HCT116 (cell line): ENCODE measurements around the gene PHF11. TPM values are rescaled to one million over a fixed set of nuclear protein-coding genes. Genes with fewer than 3 reads are reported as not detected.

Experiments
- ATAC-seq: fragments of 200-7000 bp; cut with Tn5 transposase; 2 replicates; pipeline ENCODE4 v1.9.1; 2020; ENCODE audit warnings: mild to moderate bottlenecking, moderate library complexity
- BruUV-seq: library from RNA; stranded (reverse); fragments of 400-500 nt; replicated peaks from 2 replicates; lab custom pipeline; 2021; lab: Mats Ljungman, UMichigan
- CTCF ChIA-PET: fragments of 300-600 bp; sonication (Branson Sonifier 250); formaldehyde crosslinking; loops from one replicate; lab custom pipeline; 2021; ENCODE audit warnings: antibody characterized with exemption; lab: Charles Lee
- POLR2A ChIA-PET: fragments of 300-600, 350-600 bp; sonication (Branson Sonifier 250); formaldehyde crosslinking; loops from one replicate; lab custom pipeline; 2021; ENCODE audit warnings: antibody characterized with exemption; lab: Charles Lee
- RAD21 ChIA-PET, 2 experiments: fragments of 300-600 bp; sonication (Branson Sonifier 250); formaldehyde crosslinking; loops; one replicate each; lab custom pipeline; 2023; ENCODE audit warnings: low total read pairs in 2 of 2; ENCODE audit not compliant: uncharacterized antibody in 2 of 2, unreplicated experiment in 2 of 2, low non-redundant PET in 1 of 2; lab: Charles Lee
- DNase-seq: peaks from one replicate; pipeline ENCODE4 v3.0.0-alpha.2; 2010; ENCODE audit warnings: low read depth, low spot score
- H2AFZ ChIP-seq: fragments of 200-600 bp; shearing (Covaris generic), sonication (generic); 2 replicates; pipeline ENCODE4 v1.6.1; 2017; ENCODE audit warnings: low read depth, mixed run types, mixed read lengths, antibody characterized with exemption, low read length; ENCODE audit not compliant: poor library complexity, severe bottlenecking
- H3K27ac ChIP-seq: 2 replicates; pipeline ENCODE4 v1.5.1; 2012; ENCODE audit warnings: low read depth, low read length
- H3K27me3 ChIP-seq: fragments of 200-600 bp; sonication (generic); 2 replicates; pipeline ENCODE4 v1.6.1; 2016; ENCODE audit warnings: mixed run types, low read length, mixed read lengths; ENCODE audit not compliant: insufficient read depth
- H3K36me3 ChIP-seq, 2 experiments: fragments of 200-500 bp in 1 of 2; fragments of 200-600 bp in 1 of 2; sonication (Bioruptor generic) in 1 of 2; sonication (generic) in 1 of 2; 2 replicates each; pipeline versions ENCODE4 v1.5.1 to v1.6.1; 2014 to 2016; ENCODE audit warnings: low read length in 2 of 2, inconsistent platforms in 1 of 2, mixed read lengths in 1 of 2, mixed run types in 1 of 2; ENCODE audit not compliant: insufficient read depth in 2 of 2, control insufficient read depth in 1 of 2
- H3K4me1 ChIP-seq, 2 experiments: fragments of 200-600 bp in 1 of 2; sonication (generic) in 1 of 2; 2 replicates each; pipeline versions ENCODE4 v1.5.1 to v1.6.1; 2012 to 2017; ENCODE audit warnings: low read length in 2 of 2, inconsistent platforms in 1 of 2, mild to moderate bottlenecking in 1 of 2, mixed read lengths in 1 of 2, mixed run types in 1 of 2, moderate library complexity in 1 of 2; ENCODE audit not compliant: insufficient read depth in 2 of 2, control insufficient read depth in 1 of 2
- H3K4me2 ChIP-seq: fragments of 200-600 bp; sonication (generic); 2 replicates; pipeline ENCODE4 v1.6.1; 2017; ENCODE audit warnings: mixed run types, low read length, mixed read lengths
- H3K4me3 ChIP-seq, 2 experiments: fragments of 200-600 bp in 1 of 2; sonication (generic) in 1 of 2; replicated peaks in 1 of 2; 2 replicates each; pipeline ENCODE4 v1.5.1; 2011 to 2016; ENCODE audit warnings: low read length in 2 of 2, control low read depth in 1 of 2, low read depth in 1 of 2, mild to moderate bottlenecking in 1 of 2, mixed read lengths in 1 of 2, mixed run types in 1 of 2
- H3K79me2 ChIP-seq: fragments of 200-600 bp; sonication (generic); 2 replicates; pipeline ENCODE4 v1.6.1; 2017; ENCODE audit warnings: mild to moderate bottlenecking, mixed run types, low read length, moderate library complexity, mixed read lengths; ENCODE audit not compliant: insufficient read depth
- H3K9ac ChIP-seq: fragments of 200-600 bp; sonication (generic); 2 replicates; pipeline ENCODE4 v1.6.1; 2016; ENCODE audit warnings: low read length, mixed read lengths
- H3K9me2 ChIP-seq: fragments of 200-600 bp; sonication (generic), shearing (Covaris generic); 2 replicates; pipeline ENCODE4 v1.6.1; 2017; ENCODE audit warnings: mixed run types, mild to moderate bottlenecking, moderate library complexity; ENCODE audit not compliant: insufficient read depth
- H3K9me3 ChIP-seq, 2 experiments: fragments of 200-500 bp in 1 of 2; fragments of 200-600 bp in 1 of 2; sonication (Bioruptor generic) in 1 of 2; sonication (generic) in 1 of 2; 2 replicates each; pipeline ENCODE4 v1.6.1; 2014 to 2017; ENCODE audit warnings: low read length in 2 of 2, mixed read lengths in 2 of 2, inconsistent platforms in 1 of 2, low read depth in 1 of 2, mild to moderate bottlenecking in 1 of 2, mixed run types in 1 of 2, moderate library complexity in 1 of 2; ENCODE audit not compliant: control insufficient read depth in 1 of 2, insufficient read depth in 1 of 2
- H4K20me1 ChIP-seq: fragments of 200-600 bp; sonication (generic), shearing (Covaris generic); 2 replicates; pipeline ENCODE4 v1.6.1; 2017; ENCODE audit warnings: mixed run types, mild to moderate bottlenecking, moderate library complexity; ENCODE audit not compliant: insufficient read depth
- CBX3 ChIP-seq: IDR thresholded peaks from 2 replicates; pipeline ENCODE4 v1.6.1; 2012; ENCODE audit warnings: low read depth
- EGR1 ChIP-seq: IDR thresholded peaks from 2 replicates; pipeline ENCODE4 v1.6.1; 2012; ENCODE audit warnings: low read depth
- EZH2 ChIP-seq: fragments of 200-600 bp; sonication (generic); IDR thresholded peaks from 2 replicates; pipeline ENCODE4 v1.6.1; 2017; ENCODE audit warnings: antibody characterized with exemption, mixed run types
- EZH2phosphoT487 ChIP-seq: fragments of 200-600 bp; IDR thresholded peaks from 2 replicates; pipeline ENCODE4 v1.6.1; 2018; ENCODE audit warnings: antibody characterized with exemption, borderline replicate concordance
- SIN3A ChIP-seq: IDR thresholded peaks from 2 replicates; pipeline ENCODE4 v1.6.1; 2012; ENCODE audit warnings: low read depth
- SRF ChIP-seq: IDR thresholded peaks from 2 replicates; pipeline ENCODE4 v1.6.1; 2012; ENCODE audit warnings: low read depth
- YY1 ChIP-seq: IDR thresholded peaks from 2 replicates; pipeline ENCODE4 v1.6.1; 2011; ENCODE audit warnings: low read length, low read depth, moderate library complexity, mild to moderate bottlenecking; ENCODE audit not compliant: insufficient replicate concordance; ENCODE audit errors: extremely low read depth
- ZFX ChIP-seq: fragments of 450-650 bp; IDR thresholded peaks from 2 replicates; pipeline ENCODE4 v1.6.1; 2017
- ZNF274 ChIP-seq: fragments of 200-500 bp; sonication (Bioruptor generic); IDR thresholded peaks from 2 replicates; pipeline ENCODE4 v1.6.1; 2014; ENCODE audit warnings: mild to moderate bottlenecking, low read depth, low read length, inconsistent platforms
- intact Hi-C: fragments of 100-400 bp; cut with micrococcal nuclease; formaldehyde crosslinking; loops from 2 replicates; pipeline ENCODE4 v1.10.0; 2022
- total RNA-seq: library from RNA; stranded (reverse); gene quantifications from one replicate; pipeline ENCODE4 v1.2.1, GENCODE V29; 2021; ENCODE audit not compliant: unreplicated experiment
- TF ChIP-seq, protein P1 (sequence below): IDR thresholded peaks from 2 replicates; pipeline ENCODE4 v1.6.1; 2011; ENCODE audit warnings: mild to moderate bottlenecking, low read length, moderate library complexity; ENCODE audit not compliant: insufficient replicate concordance; ENCODE audit errors: extremely low read depth
- TF ChIP-seq, protein P2 (sequence below), 3 experiments: fragments of 200-600 bp in 1 of 3; sonication (generic) in 1 of 3; IDR thresholded peaks in 2 of 3; conservative IDR thresholded peaks in 1 of 3; 2 replicates each; pipeline ENCODE4 v1.5.1; 2012 to 2017; ENCODE audit warnings: low read depth in 2 of 3, low read length in 2 of 3, antibody characterized with exemption in 1 of 3, borderline replicate concordance in 1 of 3, control low read depth in 1 of 3, mild to moderate bottlenecking in 1 of 3, mixed read lengths in 1 of 3, mixed run types in 1 of 3, moderate library complexity in 1 of 3; ENCODE audit not compliant: insufficient read depth in 1 of 3
- TF ChIP-seq, protein P3 (sequence below): IDR thresholded peaks from 2 replicates; pipeline ENCODE4 v1.6.1; 2012

Gene PHF11
- total RNA-seq, 1 experiment from 2014 or later: 12.1 TPM

DNA sequence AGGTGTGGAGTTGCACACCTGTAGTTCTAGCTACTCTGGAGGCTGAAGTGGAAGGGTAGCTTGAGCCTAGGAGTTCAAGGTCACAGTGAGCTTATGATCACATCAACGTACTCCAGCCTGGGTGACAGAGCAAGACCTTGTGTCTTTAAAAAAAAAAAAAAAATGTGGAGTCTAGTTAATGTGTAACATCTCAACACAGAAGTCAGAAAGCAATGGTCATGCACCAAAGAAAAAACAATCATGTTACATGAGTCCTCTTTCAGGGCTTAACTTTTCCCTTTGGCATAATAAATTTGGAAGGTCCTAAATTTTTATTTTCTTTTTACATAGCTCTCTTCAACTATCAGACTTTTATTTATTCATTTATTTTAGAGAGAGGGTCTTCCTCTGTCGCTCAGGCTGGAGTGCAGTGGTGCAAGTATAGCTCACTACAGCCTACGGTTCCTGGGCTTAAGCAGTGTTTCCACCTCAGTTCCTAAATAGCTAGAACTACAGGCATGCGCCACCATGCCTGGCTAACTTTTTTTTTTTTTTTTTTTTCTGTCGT is 29.4 kb upstream of the PHF11 start:
- H3K9me3 ChIP-seq: no peaks in the 10 kb centered on the region; a peak in 2 of 4 replicates
- DNase-seq (no peak), ATAC-seq (no peak)
- intact Hi-C loops: no loop called here
- no peaks in the 10 kb centered on the region for H3K4me1 ChIP-seq
- H3K4me3 ChIP-seq: no peak overlapping the region
- no peaks in the 10 kb centered on the region for H3K79me2 ChIP-seq
- no peaks in the 10 kb centered on the region for H3K9me2 ChIP-seq
- no peaks in the 10 kb centered on the region for H3K27me3 ChIP-seq
- ChIA-PET CTCF (no interaction called here), POLR2A (interaction anchor here (1.5 kb wide), 1 partner anchor 30 kb away, joined by 3 read pairs; the partner anchor contains the start of gene PHF11), RAD21 (no interaction called here)
- BruUV-seq: no TSS peak
- H3K9ac ChIP-seq: no peak overlapping the region
- H4K20me1 ChIP-seq: no peaks in the 10 kb centered on the region
- no peak overlapping the region for H2AFZ ChIP-seq
- no peaks in the 10 kb centered on the region; a peak in 2 of 4 replicates for H3K36me3 ChIP-seq
- no peak overlapping the region for H3K27ac ChIP-seq
- no peak overlapping the region for H3K4me2 ChIP-seq
- TF ChIP-seq CBX3 (no peak), EZH2phosphoT487 (no peak), EGR1 (no peak), YY1 (no peak), SRF (no peak), EZH2 (no peak), SIN3A (no peak), ZFX (no peak), ZNF274 (no peak)
- TF ChIP-seq, protein P1, sequence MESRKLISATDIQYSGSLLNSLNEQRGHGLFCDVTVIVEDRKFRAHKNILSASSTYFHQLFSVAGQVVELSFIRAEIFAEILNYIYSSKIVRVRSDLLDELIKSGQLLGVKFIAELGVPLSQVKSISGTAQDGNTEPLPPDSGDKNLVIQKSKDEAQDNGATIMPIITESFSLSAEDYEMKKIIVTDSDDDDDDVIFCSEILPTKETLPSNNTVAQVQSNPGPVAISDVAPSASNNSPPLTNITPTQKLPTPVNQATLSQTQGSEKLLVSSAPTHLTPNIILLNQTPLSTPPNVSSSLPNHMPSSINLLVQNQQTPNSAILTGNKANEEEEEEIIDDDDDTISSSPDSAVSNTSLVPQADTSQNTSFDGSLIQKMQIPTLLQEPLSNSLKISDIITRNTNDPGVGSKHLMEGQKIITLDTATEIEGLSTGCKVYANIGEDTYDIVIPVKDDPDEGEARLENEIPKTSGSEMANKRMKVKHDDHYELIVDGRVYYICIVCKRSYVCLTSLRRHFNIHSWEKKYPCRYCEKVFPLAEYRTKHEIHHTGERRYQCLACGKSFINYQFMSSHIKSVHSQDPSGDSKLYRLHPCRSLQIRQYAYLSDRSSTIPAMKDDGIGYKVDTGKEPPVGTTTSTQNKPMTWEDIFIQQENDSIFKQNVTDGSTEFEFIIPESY: no peak
- TF ChIP-seq, protein P2, sequence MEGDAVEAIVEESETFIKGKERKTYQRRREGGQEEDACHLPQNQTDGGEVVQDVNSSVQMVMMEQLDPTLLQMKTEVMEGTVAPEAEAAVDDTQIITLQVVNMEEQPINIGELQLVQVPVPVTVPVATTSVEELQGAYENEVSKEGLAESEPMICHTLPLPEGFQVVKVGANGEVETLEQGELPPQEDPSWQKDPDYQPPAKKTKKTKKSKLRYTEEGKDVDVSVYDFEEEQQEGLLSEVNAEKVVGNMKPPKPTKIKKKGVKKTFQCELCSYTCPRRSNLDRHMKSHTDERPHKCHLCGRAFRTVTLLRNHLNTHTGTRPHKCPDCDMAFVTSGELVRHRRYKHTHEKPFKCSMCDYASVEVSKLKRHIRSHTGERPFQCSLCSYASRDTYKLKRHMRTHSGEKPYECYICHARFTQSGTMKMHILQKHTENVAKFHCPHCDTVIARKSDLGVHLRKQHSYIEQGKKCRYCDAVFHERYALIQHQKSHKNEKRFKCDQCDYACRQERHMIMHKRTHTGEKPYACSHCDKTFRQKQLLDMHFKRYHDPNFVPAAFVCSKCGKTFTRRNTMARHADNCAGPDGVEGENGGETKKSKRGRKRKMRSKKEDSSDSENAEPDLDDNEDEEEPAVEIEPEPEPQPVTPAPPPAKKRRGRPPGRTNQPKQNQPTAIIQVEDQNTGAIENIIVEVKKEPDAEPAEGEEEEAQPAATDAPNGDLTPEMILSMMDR (IDR thresholded peaks at IDR 0.05 in 2 of 3, conservative IDR thresholded peaks at IDR 0.05 in 1 of 3; ENCODE audit: borderline replicate concordance in 1 of 3, insufficient read depth in 1 of 3, low read depth in 2 of 3, low read length in 2 of 3): no peak
- TF ChIP-seq, protein P3, sequence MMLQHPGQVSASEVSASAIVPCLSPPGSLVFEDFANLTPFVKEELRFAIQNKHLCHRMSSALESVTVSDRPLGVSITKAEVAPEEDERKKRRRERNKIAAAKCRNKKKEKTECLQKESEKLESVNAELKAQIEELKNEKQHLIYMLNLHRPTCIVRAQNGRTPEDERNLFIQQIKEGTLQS: no peak
